Right renal pelvis (tissue), 4 donors: ENCODE data around the gene FADS6. TPM values are rescaled to one million over a fixed set of nuclear protein-coding genes. Genes with fewer than 3 reads are reported as not detected.

Experiments
- DNase-seq, 4 donors: peaks; one replicate each; pipeline ENCODE4 v3.0.0-alpha.2; 2013; ENCODE audit warnings: low read depth in 4 of 4, low spot score in 3 of 4, missing footprints in 1 of 4
- polyA plus RNA-seq, 4 donors: library from polyadenylated mRNA; unstranded; fragments of 120-200 nt; gene quantifications; one replicate each; pipeline ENCODE4 v1.2.1, GENCODE V29; 2013; ENCODE audit not compliant: insufficient read length in 4 of 4

Gene FADS6
- polyA plus RNA-seq, 4 donors, result 0.26 to 0.67 (median 0.45) TPM

DNA sequence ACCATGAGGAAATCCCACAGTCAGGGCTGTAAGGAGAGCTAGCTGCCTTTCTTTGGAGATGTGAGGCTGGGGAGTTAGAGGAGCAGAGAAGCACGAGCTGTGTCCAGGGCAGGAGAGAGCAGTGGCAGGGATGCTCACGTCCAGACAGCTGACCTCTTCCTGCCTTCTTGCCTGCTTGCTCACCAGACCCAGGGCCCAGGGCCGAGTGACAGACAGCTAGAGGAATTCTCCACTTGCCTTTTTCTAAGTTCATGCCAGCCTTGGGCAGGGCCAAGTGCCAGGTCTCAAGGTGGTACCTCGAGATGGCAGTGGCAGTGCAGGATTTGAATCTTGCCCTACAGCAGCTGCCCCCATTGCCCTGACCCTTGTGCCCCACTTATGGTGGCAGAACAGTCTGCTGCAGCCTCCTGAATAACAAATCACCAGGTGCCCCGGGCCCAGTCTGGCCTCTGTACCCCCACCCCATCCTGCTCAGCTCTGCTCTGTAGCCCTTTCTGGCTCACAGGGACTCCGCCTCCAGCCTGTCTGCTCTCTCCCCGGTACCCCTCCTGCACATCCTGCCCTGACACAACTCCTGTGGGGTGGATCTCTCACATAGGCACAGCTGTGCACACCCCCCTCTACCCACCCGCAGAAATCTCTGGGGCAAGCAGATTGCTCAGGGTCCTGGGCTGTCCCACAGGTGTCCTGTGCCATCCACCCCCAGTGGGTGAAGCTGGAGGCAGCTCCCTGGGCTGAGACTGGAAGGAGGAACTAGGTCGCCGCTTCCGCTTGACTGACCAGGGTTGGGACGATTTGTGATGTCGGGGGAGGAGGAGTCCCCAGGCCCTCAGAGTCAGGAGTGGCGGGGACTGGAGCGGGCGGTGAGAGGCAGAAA is 59.7 kb downstream of the FADS6 start:
- no peak for DNase-seq

DNA sequence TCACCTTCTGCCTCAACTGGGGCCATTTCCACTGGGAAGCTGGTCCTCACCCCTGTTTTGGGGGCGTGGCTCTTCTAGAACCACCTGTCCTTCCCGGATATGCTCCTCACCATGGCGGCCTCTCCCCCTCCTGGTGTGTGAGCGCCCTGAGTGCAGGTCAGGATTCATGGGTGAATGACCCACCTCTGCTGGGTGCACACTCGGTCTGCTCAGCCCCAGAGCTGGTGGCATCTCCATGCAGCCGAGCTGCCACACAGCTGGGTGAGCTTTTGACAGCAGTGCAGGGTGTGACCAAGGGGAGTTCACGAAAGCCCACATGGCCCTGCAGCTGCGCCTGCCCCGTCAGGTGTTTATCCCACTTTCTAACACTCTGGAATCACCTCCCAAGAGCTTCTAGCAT is 61.0 kb downstream of the FADS6 start:
- DNase-seq, result no peak

DNA sequence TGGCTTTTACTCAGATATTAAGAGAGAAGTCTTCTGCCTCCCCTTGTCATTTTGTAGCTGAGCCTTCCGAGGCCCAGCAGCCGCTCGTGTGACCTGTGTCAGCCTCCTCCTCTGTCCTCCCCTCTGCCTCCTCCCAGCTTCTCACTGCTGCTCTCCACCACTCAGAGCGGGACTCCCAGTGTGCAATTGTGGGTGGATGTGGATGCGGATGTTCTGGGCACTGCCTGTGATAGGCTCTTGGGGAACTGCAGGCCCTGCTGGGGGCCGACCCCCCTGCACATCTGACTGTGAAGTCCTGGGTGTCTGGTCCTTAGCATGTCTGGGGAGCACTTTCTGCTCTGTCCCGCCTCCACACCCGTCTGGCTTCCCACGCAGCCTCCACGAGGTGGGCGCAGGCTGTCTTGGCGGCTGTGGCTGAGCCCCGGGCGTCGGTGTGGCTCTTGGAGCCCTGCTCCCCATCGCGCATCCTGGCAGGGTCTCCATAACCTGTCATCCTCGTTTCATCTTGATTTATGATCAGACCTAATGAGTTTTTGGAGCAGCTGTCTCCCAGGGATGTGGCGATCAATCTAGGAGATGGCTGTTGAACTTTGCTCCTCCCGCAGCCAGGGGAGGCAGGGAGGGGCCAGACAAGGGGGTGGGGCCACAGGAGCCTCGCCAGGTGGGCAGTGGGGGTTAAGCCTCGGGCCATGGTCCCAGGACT is 61.8 kb downstream of the FADS6 start:
- no peak for DNase-seq

DNA sequence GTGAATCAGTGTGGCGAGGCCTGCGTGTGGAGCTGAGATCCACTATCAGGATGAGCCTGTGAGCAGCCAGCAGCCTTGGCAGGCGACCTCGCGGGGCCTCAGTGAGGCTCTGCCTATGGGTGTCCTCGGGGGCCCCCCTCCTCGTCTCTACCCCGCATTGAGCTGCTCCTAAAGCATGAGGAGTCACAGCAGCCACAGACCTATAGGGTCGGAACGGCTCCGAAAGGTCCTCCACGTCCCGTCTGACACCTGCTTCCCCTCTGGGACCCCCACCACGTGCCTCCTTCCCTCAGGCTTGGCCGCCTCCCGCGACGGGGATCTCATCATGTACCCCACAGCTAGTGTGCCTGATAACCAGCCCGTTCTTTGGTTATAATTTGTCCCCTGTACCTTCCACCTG is 62.6 kb downstream of the FADS6 start:
- no peak for DNase-seq

DNA sequence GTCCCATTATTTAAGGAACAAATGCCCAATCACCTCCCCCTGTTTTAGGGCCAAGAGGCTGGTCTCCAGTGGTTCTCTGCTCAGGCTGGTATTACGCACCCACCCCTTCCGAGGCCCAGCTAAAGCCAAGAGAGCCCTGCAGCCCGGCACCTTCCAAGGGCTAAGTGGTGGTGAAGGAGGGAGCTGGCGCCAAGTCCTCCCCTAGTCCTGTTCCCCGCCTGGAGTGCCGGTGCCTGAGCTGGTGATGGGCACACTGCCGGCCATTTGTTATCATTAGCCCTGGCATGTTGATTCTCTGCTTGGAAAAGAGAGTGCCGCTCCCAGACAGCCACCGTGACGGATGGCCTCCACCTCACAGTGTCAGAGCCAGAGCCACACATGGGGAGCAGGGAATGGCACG is 65.6 kb downstream of the FADS6 start:
- DNase-seq, result no peak

Other genes with a start within 250 kb of the FADS6 start
- under 1 TPM; 0.16 to 0.50 (median 0.27) TPM for gene CD300LF, start 180.7 kb downstream of the FADS6 start, polyA plus RNA-seq
- 1 to 10 TPM; 4.0 to 6.0 (median 5.4) TPM for gene RAB37, start 156.4 kb downstream of the FADS6 start, polyA plus RNA-seq
- gene NHERF1, start 145.0 kb downstream of the FADS6 start, polyA plus RNA-seq, result 100 to 1,000 TPM; 165 to 210 (median 175) TPM
- 10 to 100 TPM; 41.6 to 47.2 (median 43.9) TPM for gene NAT9, start 117.3 kb downstream of the FADS6 start, polyA plus RNA-seq
- gene GRIN2C, start 33.7 kb downstream of the FADS6 start, polyA plus RNA-seq, result under 1 TPM; 0.13 to 0.28 (median 0.22) TPM
- 1 to 10 TPM; 6.6 to 9.8 (median 7.5) TPM for gene FDXR, start 20.6 kb downstream of the FADS6 start, polyA plus RNA-seq
- gene USH1G, start 29.6 kb upstream of the FADS6 start, polyA plus RNA-seq, result under 1 TPM; 0.69 to 0.91 (median 0.74) TPM
- gene OTOP2, start 30.6 kb upstream of the FADS6 start, polyA plus RNA-seq, result under 1 TPM in 2 of 4 donors, not detected in 2; 0.03 to 0.10 TPM
- gene OTOP3, start 42.3 kb upstream of the FADS6 start, polyA plus RNA-seq, result not detected
- gene HID1, start 79.1 kb upstream of the FADS6 start, polyA plus RNA-seq, result 10 to 100 TPM; 12.6 to 16.3 (median 14.7) TPM
- 10 to 100 TPM in 1 of 4 donors, 1 to 10 TPM in 3; 8.5 to 11.2 (median 8.8) TPM for gene CDR2L, start 94.0 kb upstream of the FADS6 start, polyA plus RNA-seq
- gene MRPL58, start 119.0 kb upstream of the FADS6 start, polyA plus RNA-seq, result 10 to 100 TPM; 26.4 to 29.6 (median 27.7) TPM
- 100 to 1,000 TPM; 323 to 364 (median 341) TPM for gene ATP5PD, start 153.3 kb upstream of the FADS6 start, polyA plus RNA-seq
- gene KCTD2, start 153.6 kb upstream of the FADS6 start, polyA plus RNA-seq, result 10 to 100 TPM; 32.8 to 35.4 (median 33.8) TPM
- 10 to 100 TPM; 24.1 to 32.3 (median 27.8) TPM for gene SLC16A5, start 194.3 kb upstream of the FADS6 start, polyA plus RNA-seq
- gene ARMC7, start 216.3 kb upstream of the FADS6 start, polyA plus RNA-seq, result 10 to 100 TPM; 16.0 to 19.4 (median 18.2) TPM
- gene NT5C, start 238.1 kb upstream of the FADS6 start, polyA plus RNA-seq, result 10 to 100 TPM; 46.0 to 72.2 (median 49.5) TPM